SK-N-SH (cell line): ENCODE measurements around the gene CACUL1.
"Not testable (repeated sequence)": the region's sequence is repeated elsewhere in the genome, so short reads cannot be mapped to it uniquely, and the experiment has no call there.

Source experiments
- EP300 ChIP-seq, 2 experiments: IDR thresholded peaks; 2 replicates each; pipeline versions ENCODE4 v1.4.0 to v1.6.1; 2012; ENCODE audit warnings: borderline replicate concordance in 1 of 2, low read depth in 1 of 2, low read length in 1 of 2
- FOXM1 ChIP-seq: IDR thresholded peaks from 2 replicates; pipeline ENCODE4 v1.4.0; 2012; ENCODE audit warnings: low read depth, mild to moderate bottlenecking
- GABPA ChIP-seq: IDR thresholded peaks from 2 replicates; pipeline ENCODE4 v1.4.0; 2012; ENCODE audit warnings: low read depth, mild to moderate bottlenecking
- RAD21 ChIP-seq: IDR thresholded peaks from 2 replicates; pipeline ENCODE4 v1.6.1; 2012; ENCODE audit warnings: mild to moderate bottlenecking, low read length
- RCOR1 ChIP-seq: fragments of 150-350 bp; IDR thresholded peaks from 2 replicates; pipeline ENCODE4 v1.6.1; 2017; ENCODE audit warnings: antibody characterized with exemption, low read length
- SMC3 ChIP-seq: IDR thresholded peaks from 2 replicates; pipeline ENCODE4 v1.6.1; 2012; ENCODE audit warnings: low read depth, low read length, improper control_type of control experiment
- TF ChIP-seq, protein P1 (sequence below): fragments of 200-600 bp; sonication (generic); IDR thresholded peaks from 2 replicates; pipeline ENCODE4 v1.6.1; 2017; ENCODE audit warnings: antibody characterized with exemption, mild to moderate bottlenecking, moderate library complexity
- TF ChIP-seq, protein P2 (sequence below): IDR thresholded peaks from 2 replicates; pipeline ENCODE4 v1.6.1; 2012; ENCODE audit warnings: mild to moderate bottlenecking, low read depth, low read length, moderate library complexity
- TF ChIP-seq, protein P3 (sequence below): fragments of 150-350 bp; IDR thresholded peaks from 2 replicates; pipeline ENCODE4 v1.6.1; 2016; ENCODE audit warnings: mild to moderate bottlenecking, low read depth, low read length

DNA sequence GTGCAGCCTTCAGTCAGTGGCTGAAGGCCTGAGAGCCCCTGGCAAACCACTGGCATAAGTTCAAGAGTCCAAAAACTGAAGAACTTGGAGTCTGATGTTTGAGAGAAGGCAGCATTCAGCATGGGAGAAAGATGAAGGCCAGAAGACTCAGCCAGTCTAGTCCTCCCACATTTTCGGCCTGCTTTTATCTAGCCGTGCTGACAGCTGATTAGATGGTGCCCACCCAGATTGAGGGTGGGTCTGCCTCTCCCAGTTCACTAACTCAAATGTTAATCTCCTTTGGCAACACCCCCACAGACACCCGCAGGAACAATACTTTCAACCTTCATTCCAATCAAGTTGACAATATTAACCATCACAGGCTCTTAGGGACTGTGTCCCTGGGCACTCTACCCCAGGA, 83.5 kb downstream of the CACUL1 start:
- TF ChIP-seq, protein P1, sequence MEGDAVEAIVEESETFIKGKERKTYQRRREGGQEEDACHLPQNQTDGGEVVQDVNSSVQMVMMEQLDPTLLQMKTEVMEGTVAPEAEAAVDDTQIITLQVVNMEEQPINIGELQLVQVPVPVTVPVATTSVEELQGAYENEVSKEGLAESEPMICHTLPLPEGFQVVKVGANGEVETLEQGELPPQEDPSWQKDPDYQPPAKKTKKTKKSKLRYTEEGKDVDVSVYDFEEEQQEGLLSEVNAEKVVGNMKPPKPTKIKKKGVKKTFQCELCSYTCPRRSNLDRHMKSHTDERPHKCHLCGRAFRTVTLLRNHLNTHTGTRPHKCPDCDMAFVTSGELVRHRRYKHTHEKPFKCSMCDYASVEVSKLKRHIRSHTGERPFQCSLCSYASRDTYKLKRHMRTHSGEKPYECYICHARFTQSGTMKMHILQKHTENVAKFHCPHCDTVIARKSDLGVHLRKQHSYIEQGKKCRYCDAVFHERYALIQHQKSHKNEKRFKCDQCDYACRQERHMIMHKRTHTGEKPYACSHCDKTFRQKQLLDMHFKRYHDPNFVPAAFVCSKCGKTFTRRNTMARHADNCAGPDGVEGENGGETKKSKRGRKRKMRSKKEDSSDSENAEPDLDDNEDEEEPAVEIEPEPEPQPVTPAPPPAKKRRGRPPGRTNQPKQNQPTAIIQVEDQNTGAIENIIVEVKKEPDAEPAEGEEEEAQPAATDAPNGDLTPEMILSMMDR, result not testable (repeated sequence)
- TF ChIP-seq RCOR1; GABPA; RAD21; EP300 (IDR thresholded peaks at IDR 0.05; ENCODE audit: borderline replicate concordance in 1 of 2, low read depth in 1 of 2, low read length in 1 of 2); FOXM1; SMC3: not testable (repeated sequence)
- TF ChIP-seq, protein P2, sequence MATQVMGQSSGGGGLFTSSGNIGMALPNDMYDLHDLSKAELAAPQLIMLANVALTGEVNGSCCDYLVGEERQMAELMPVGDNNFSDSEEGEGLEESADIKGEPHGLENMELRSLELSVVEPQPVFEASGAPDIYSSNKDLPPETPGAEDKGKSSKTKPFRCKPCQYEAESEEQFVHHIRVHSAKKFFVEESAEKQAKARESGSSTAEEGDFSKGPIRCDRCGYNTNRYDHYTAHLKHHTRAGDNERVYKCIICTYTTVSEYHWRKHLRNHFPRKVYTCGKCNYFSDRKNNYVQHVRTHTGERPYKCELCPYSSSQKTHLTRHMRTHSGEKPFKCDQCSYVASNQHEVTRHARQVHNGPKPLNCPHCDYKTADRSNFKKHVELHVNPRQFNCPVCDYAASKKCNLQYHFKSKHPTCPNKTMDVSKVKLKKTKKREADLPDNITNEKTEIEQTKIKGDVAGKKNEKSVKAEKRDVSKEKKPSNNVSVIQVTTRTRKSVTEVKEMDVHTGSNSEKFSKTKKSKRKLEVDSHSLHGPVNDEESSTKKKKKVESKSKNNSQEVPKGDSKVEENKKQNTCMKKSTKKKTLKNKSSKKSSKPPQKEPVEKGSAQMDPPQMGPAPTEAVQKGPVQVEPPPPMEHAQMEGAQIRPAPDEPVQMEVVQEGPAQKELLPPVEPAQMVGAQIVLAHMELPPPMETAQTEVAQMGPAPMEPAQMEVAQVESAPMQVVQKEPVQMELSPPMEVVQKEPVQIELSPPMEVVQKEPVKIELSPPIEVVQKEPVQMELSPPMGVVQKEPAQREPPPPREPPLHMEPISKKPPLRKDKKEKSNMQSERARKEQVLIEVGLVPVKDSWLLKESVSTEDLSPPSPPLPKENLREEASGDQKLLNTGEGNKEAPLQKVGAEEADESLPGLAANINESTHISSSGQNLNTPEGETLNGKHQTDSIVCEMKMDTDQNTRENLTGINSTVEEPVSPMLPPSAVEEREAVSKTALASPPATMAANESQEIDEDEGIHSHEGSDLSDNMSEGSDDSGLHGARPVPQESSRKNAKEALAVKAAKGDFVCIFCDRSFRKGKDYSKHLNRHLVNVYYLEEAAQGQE, result not testable (repeated sequence)
- TF ChIP-seq, protein P3, sequence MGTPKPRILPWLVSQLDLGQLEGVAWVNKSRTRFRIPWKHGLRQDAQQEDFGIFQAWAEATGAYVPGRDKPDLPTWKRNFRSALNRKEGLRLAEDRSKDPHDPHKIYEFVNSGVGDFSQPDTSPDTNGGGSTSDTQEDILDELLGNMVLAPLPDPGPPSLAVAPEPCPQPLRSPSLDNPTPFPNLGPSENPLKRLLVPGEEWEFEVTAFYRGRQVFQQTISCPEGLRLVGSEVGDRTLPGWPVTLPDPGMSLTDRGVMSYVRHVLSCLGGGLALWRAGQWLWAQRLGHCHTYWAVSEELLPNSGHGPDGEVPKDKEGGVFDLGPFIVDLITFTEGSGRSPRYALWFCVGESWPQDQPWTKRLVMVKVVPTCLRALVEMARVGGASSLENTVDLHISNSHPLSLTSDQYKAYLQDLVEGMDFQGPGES, result not testable (repeated sequence)
